ENCODE results near the gene FRMPD2.
"Not testable (repeated sequence)": the region's sequence is repeated elsewhere in the genome, so short reads cannot be mapped to it uniquely, and the experiment has no call there.

The FRMPD2 gene

GRCh38 chr10:48194830-48195229, 79.7 kb downstream of the FRMPD2 start:
- no peak overlapping the region for H3K27ac ChIP-seq
- TF ChIP-seq CTCF (conservative IDR thresholded peaks at IDR 0.05; ENCODE audit: low read depth): no peak
- ChIA-PET POLR2A (ENCODE audit: low non-redundant PET) (no interaction called here), CTCF (interaction anchor here (0.6 kb wide), 1 partner anchor 20 kb away, joined by 3 read pairs; no protein-coding TSS in a partner anchor)
- DNase-seq (ENCODE audit: low spot score): no peak

- no peak for DNase-seq (ENCODE audit: low spot score)
- no peak for TF ChIP-seq CTCF (conservative IDR thresholded peaks at IDR 0.05; ENCODE audit: low read depth)
- CTCF ChIA-PET: no interaction called here
- POLR2A ChIA-PET (ENCODE audit: low non-redundant PET): no interaction called here
- H3K27ac ChIP-seq: no peak overlapping the region
Measured at GRCh38 chr10:48193556-48193955, 80.9 kb downstream of the FRMPD2 start.

GRCh38 chr10:48192881-48193450, 81.5 kb downstream of the FRMPD2 start:
- no peak for DNase-seq (ENCODE audit: low spot score)
- POLR2A ChIA-PET (ENCODE audit: low non-redundant PET): no interaction called here
- TF ChIP-seq CTCF (conservative IDR thresholded peaks at IDR 0.05; ENCODE audit: low read depth): no peak
- CTCF ChIA-PET: no interaction called here
- no peak overlapping the region for H3K27ac ChIP-seq

GRCh38 chr10:48187713-48188485, 86.6 kb downstream of the FRMPD2 start:
- no peak for DNase-seq (ENCODE audit: low spot score)
- H3K27ac ChIP-seq: no peak overlapping the region
- CTCF ChIA-PET: no interaction called here
- TF ChIP-seq CTCF (conservative IDR thresholded peaks at IDR 0.05; ENCODE audit: low read depth): no peak
- POLR2A ChIA-PET (ENCODE audit: low non-redundant PET): no interaction called here

GRCh38 chr10:48187126-48187525, 87.4 kb downstream of the FRMPD2 start:
- H3K27ac ChIP-seq: no peak overlapping the region
- no peak for TF ChIP-seq CTCF (conservative IDR thresholded peaks at IDR 0.05; ENCODE audit: low read depth)
- ChIA-PET POLR2A (ENCODE audit: low non-redundant PET) (no interaction called here), CTCF (no interaction called here)
- no peak for DNase-seq (ENCODE audit: low spot score)

GRCh38 chr10:48186264-48186804, 88.2 kb downstream of the FRMPD2 start:
- CTCF ChIA-PET: interaction anchor here (0.9 kb wide), 1 partner anchor 14 kb away, joined by 4 read pairs; no protein-coding TSS in a partner anchor
- DNase-seq (ENCODE audit: low spot score); H3K27ac ChIP-seq; POLR2A ChIA-PET (ENCODE audit: low non-redundant PET): not testable (repeated sequence)

- CTCF ChIA-PET: no interaction called here
- DNase-seq (ENCODE audit: low spot score): no peak
- no peak overlapping the region for H3K27ac ChIP-seq
- TF ChIP-seq CTCF (conservative IDR thresholded peaks at IDR 0.05; ENCODE audit: low read depth): no peak
- POLR2A ChIA-PET (ENCODE audit: low non-redundant PET): no interaction called here
Measured at GRCh38 chr10:48184224-48184623, 90.3 kb downstream of the FRMPD2 start.

GRCh38 chr10:48172715-48173114, 101.8 kb downstream of the FRMPD2 start:
- DNase-seq (ENCODE audit: low spot score); H3K27ac ChIP-seq; POLR2A ChIA-PET (ENCODE audit: low non-redundant PET); CTCF ChIA-PET: not testable (repeated sequence)

GRCh38 chr10:48160670-48161069, 113.8 kb downstream of the FRMPD2 start:
- H3K27ac ChIP-seq; POLR2A ChIA-PET (ENCODE audit: low non-redundant PET); CTCF ChIA-PET; DNase-seq (ENCODE audit: low spot score): not testable (repeated sequence)

GRCh38 chr10:48160163-48160562, 114.3 kb downstream of the FRMPD2 start:
- H3K27ac ChIP-seq; CTCF ChIA-PET; POLR2A ChIA-PET (ENCODE audit: low non-redundant PET); DNase-seq (ENCODE audit: low spot score): not testable (repeated sequence)

All from RWPE1 (cell line).